AG04449 (cell line): ENCODE results near the gene GNAL.

Source experiments
- CTCF ChIA-PET: fragments of 350-600 bp; formaldehyde crosslinking; extraction: SDS; loops from one replicate; lab custom pipeline; 2021; ENCODE audit warnings: antibody characterized with exemption; lab: Yijun Ruan, JAX
- POLR2A ChIA-PET: fragments of 400-600, 350-600 bp; formaldehyde crosslinking; extraction: SDS; loops from one replicate; lab custom pipeline; 2020; ENCODE audit warnings: antibody characterized with exemption, inconsistent platforms; lab: Yijun Ruan, JAX
- DNase-seq: peaks from one replicate; pipeline ENCODE4 v3.0.0-alpha.2; 2010; ENCODE audit warnings: low read depth, low spot score
- H3K4me3 ChIP-seq: 2 replicates; pipeline ENCODE4 v1.5.1; 2011; ENCODE audit warnings: low read depth, mild to moderate bottlenecking, control low read depth, low read length
- CTCF ChIP-seq: IDR thresholded peaks from one replicate; pipeline ENCODE4 v1.5.1; 2011; ENCODE audit warnings: mild to moderate bottlenecking, moderate library complexity, low read length, control low read depth, inconsistent platforms; ENCODE audit not compliant: insufficient read depth; ENCODE audit errors: missing control alignments

The GNAL gene

GRCh38 chr18:11661430-11661829, 27.6 kb upstream of the GNAL start:
- ChIA-PET CTCF (no interaction called here), POLR2A (no interaction called here)
- TF ChIP-seq CTCF = no peak
- no peak overlapping the region for H3K4me3 ChIP-seq
- DNase-seq = no peak

GRCh38 chr18:11663439-11664029, 25.5 kb upstream of the GNAL start:
- CTCF ChIA-PET = interaction anchor here (1.2 kb wide), 1 partner anchor 8 kb away, joined by 3 read pairs; no protein-coding TSS in a partner anchor
- no peak for DNase-seq

GRCh38 chr18:11664286-11664685, 24.8 kb upstream of the GNAL start:
- ChIA-PET POLR2A (no interaction called here), CTCF (interaction anchor here (1.2 kb wide), 1 partner anchor 9 kb away, joined by 3 read pairs; no protein-coding TSS in a partner anchor)
- no peak overlapping the region for H3K4me3 ChIP-seq
- TF ChIP-seq CTCF = no peak
- no peak for DNase-seq

More at GRCh38 chr18:11663439-11664029, 25.5 kb upstream of the GNAL start:
- no peak overlapping the region for H3K4me3 ChIP-seq
- TF ChIP-seq CTCF = no peak
- POLR2A ChIA-PET = no interaction called here

- no peak for TF ChIP-seq CTCF
- CTCF ChIA-PET = interaction anchor here (2.4 kb wide), 1 partner anchor 10 kb away, joined by 14 read pairs; no protein-coding TSS in a partner anchor
- POLR2A ChIA-PET = no interaction called here
- no peak for DNase-seq
- no peak overlapping the region for H3K4me3 ChIP-seq
Observed at GRCh38 chr18:11665146-11665545, 23.9 kb upstream of the GNAL start.

GRCh38 chr18:11665587-11665986, 23.5 kb upstream of the GNAL start:
- ChIA-PET POLR2A (no interaction called here), CTCF (interaction anchor here (2.4 kb wide), 1 partner anchor 10 kb away, joined by 14 read pairs; no protein-coding TSS in a partner anchor)
- no peak for DNase-seq
- no peak for TF ChIP-seq CTCF
- H3K4me3 ChIP-seq = no peak overlapping the region

- TF ChIP-seq CTCF = no peak
- no peak for DNase-seq
- no peak overlapping the region for H3K4me3 ChIP-seq
- CTCF ChIA-PET = interaction anchor here (0.8 to 2.4 kb wide), 2 partner anchors 11 to 13 kb away, joined by 3 to 14 read pairs; no protein-coding TSS in a partner anchor
- POLR2A ChIA-PET = no interaction called here
Observed at GRCh38 chr18:11666176-11666575, 22.9 kb upstream of the GNAL start.
